Measurements from ENCODE around the gene GLS. TPM values are rescaled to one million over a fixed set of nuclear protein-coding genes. Genes with fewer than 3 reads are reported as not detected.

GLS gene
- total RNA-seq, 4 donors from 2014 or later: 111 to 139 (median 129) TPM

GRCh38 chr2:190950566-190950991 is 70.0 kb downstream of the GLS start:
- TF ChIP-seq, protein P1, sequence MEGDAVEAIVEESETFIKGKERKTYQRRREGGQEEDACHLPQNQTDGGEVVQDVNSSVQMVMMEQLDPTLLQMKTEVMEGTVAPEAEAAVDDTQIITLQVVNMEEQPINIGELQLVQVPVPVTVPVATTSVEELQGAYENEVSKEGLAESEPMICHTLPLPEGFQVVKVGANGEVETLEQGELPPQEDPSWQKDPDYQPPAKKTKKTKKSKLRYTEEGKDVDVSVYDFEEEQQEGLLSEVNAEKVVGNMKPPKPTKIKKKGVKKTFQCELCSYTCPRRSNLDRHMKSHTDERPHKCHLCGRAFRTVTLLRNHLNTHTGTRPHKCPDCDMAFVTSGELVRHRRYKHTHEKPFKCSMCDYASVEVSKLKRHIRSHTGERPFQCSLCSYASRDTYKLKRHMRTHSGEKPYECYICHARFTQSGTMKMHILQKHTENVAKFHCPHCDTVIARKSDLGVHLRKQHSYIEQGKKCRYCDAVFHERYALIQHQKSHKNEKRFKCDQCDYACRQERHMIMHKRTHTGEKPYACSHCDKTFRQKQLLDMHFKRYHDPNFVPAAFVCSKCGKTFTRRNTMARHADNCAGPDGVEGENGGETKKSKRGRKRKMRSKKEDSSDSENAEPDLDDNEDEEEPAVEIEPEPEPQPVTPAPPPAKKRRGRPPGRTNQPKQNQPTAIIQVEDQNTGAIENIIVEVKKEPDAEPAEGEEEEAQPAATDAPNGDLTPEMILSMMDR (IDR thresholded peaks at IDR 0.05; ENCODE audit: low read depth): no peak

- TF ChIP-seq, protein P1 (IDR thresholded peaks at IDR 0.05; ENCODE audit: low read depth): no peak
Measured at GRCh38 chr2:190953257-190953656, 72.6 kb downstream of the GLS start.

- TF ChIP-seq, protein P1 (IDR thresholded peaks at IDR 0.05; ENCODE audit: low read depth): no peak
Measured at GRCh38 chr2:190959911-190960788, 79.5 kb downstream of the GLS start.

- TF ChIP-seq, protein P1 (IDR thresholded peaks at IDR 0.05; ENCODE audit: low read depth): no peak
Measured at GRCh38 chr2:190961918-190962487, 81.4 kb downstream of the GLS start.

- TF ChIP-seq, protein P1 (IDR thresholded peaks at IDR 0.05; ENCODE audit: low read depth): no peak
Measured at GRCh38 chr2:190963088-190963487, 82.5 kb downstream of the GLS start.

DNA sequence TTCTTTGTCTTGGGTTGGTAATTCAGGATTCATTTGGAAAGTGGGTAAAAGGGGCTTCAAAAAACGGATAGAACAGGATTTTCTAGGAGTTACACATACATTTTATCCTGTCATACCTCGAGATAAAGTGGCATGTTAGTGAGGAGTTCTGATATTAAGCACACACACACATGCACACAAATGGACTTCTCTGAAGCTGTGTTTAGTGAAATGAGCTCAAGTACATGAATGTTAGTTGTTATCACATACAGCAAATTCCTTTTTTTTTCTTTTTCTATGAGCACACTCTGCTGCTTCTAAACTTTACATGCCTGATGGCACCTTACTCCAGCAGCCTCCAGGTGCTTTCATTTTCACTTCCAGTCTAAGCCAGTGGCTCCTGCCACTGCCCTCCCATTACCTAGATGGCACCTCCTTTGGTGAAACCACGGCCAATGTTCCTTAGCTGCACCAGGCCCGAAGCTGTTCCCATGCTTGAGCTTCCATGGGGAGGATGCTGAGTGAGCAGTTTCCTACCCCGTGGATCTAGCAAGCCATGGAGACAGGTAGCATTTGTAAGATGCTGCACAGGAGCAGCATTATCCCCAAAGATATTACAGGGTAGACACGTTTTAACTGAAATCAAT is 83.7 kb downstream of the GLS start:
- TF ChIP-seq, protein P1 (IDR thresholded peaks at IDR 0.05; ENCODE audit: low read depth): no peak

Measured in subcutaneous adipose tissue (tissue), 4 donors.